GM21390 (cell line): ENCODE results near the gene PNPLA4.

Source experiments
- ATAC-seq: cut with Tn5 transposase; IDR thresholded peaks from one replicate; pipeline ENCODE4 v1.9.1; 2021; ENCODE audit not compliant: unreplicated experiment

PNPLA4 gene

GRCh38 chrX:7876957-7877356 lies 50.3 kb downstream of the PNPLA4 start:
- ATAC-seq, result no peak

- ATAC-seq, result no peak
These were observed 55.2 kb downstream of the PNPLA4 start for GRCh38 chrX:7872042-7872441.

GRCh38 chrX:7852166-7852565 lies 75.0 kb downstream of the PNPLA4 start:
- ATAC-seq, result no peak
